AG09309 (cell line): ENCODE measurements around the gene INSYN1.

Experiments used
- DNase-seq: peaks from one replicate; pipeline ENCODE4 v3.0.0-alpha.2; 2010; ENCODE audit warnings: low read depth
- H3K4me3 ChIP-seq: 2 replicates; pipeline ENCODE4 v1.5.1; 2011; ENCODE audit warnings: mild to moderate bottlenecking, low read depth, low read length, moderate library complexity; ENCODE audit not compliant: control insufficient read depth
- CTCF ChIP-seq: IDR thresholded peaks from 2 replicates; pipeline ENCODE4 v1.5.1; 2011; ENCODE audit warnings: mild to moderate bottlenecking, low read depth, low read length, inconsistent platforms; ENCODE audit not compliant: insufficient read depth, control insufficient read depth; ENCODE audit errors: missing control alignments

Gene INSYN1

GRCh38 chr15:73771385-73772045 lies 18.4 kb upstream of the INSYN1 start:
- no peak for DNase-seq
- TF ChIP-seq CTCF: no peak
- H3K4me3 ChIP-seq: no peak overlapping the region

- no peak for TF ChIP-seq CTCF
- H3K4me3 ChIP-seq: no peak overlapping the region
- no peak for DNase-seq
These were observed 16.9 kb upstream of the INSYN1 start for GRCh38 chr15:73770050-73770449.

GRCh38 chr15:73767806-73768501 lies 14.8 kb upstream of the INSYN1 start:
- H3K4me3 ChIP-seq: no peak overlapping the region
- DNase-seq: no peak
- TF ChIP-seq CTCF: no peak

- no peak for DNase-seq
- TF ChIP-seq CTCF: no peak
- no peak overlapping the region for H3K4me3 ChIP-seq
These were observed 13.4 kb upstream of the INSYN1 start for GRCh38 chr15:73766598-73766997.

- TF ChIP-seq CTCF: no peak
- no peak for DNase-seq
- H3K4me3 ChIP-seq: no peak overlapping the region
These were observed 12.6 kb upstream of the INSYN1 start for GRCh38 chr15:73765778-73766177.

- no peak for TF ChIP-seq CTCF
- no peak overlapping the region for H3K4me3 ChIP-seq
- no peak for DNase-seq
These were observed 10.8 kb upstream of the INSYN1 start for GRCh38 chr15:73763931-73764330.
